Endothelial cell of umbilical vein (primary cell): Measurements from ENCODE around the gene IL12A.

ENCODE experiments used
- EZH2 ChIP-seq: IDR thresholded peaks from 2 replicates; pipeline ENCODE4 v1.6.1; 2012; ENCODE audit warnings: borderline replicate concordance, low read depth, mild to moderate bottlenecking, moderate library complexity, low read length, inconsistent platforms; ENCODE audit not compliant: severe bottlenecking
- FOS ChIP-seq: IDR thresholded peaks from 2 replicates; pipeline ENCODE4 v1.6.1; 2011; ENCODE audit warnings: mild to moderate bottlenecking, low read length, moderate library complexity, borderline replicate concordance; ENCODE audit not compliant: insufficient read depth
- GATA2 ChIP-seq: IDR thresholded peaks from 2 replicates; pipeline ENCODE4 v1.7.0; 2011; ENCODE audit warnings: low read depth, mild to moderate bottlenecking, moderate library complexity, mixed read lengths, low read length; ENCODE audit not compliant: insufficient read length, insufficient read depth
- JUN ChIP-seq: IDR thresholded peaks from 2 replicates; pipeline ENCODE4 v1.6.1; 2011; ENCODE audit warnings: borderline replicate concordance, low read depth; ENCODE audit not compliant: insufficient read length, insufficient read depth
- POLR2A ChIP-seq: IDR thresholded peaks from 2 replicates; pipeline ENCODE4 v1.6.1; 2012; ENCODE audit warnings: low read depth, mild to moderate bottlenecking, control low read depth, low read length
- POLR2AphosphoS5 ChIP-seq: IDR thresholded peaks from 2 replicates; pipeline ENCODE4 v1.6.1; 2012; ENCODE audit warnings: low read depth, mild to moderate bottlenecking, control low read depth, low read length, moderate library complexity; ENCODE audit not compliant: insufficient read depth
- TF ChIP-seq, protein P1 (sequence below), 2 donors: IDR thresholded peaks; 1 replicate in 1 of 2; 2 replicates in 1 of 2; pipeline ENCODE4 v1.5.1; 2011; ENCODE audit warnings: low read length in 2 of 2, mild to moderate bottlenecking in 2 of 2, moderate library complexity in 2 of 2, control low read depth in 1 of 2, inconsistent platforms in 1 of 2, low read depth in 1 of 2; ENCODE audit not compliant: insufficient read depth in 1 of 2; ENCODE audit errors: extremely low read depth in 1 of 2
- TF ChIP-seq, protein P2 (sequence below): IDR thresholded peaks from 2 replicates; pipeline ENCODE4 v1.6.1; 2011; ENCODE audit not compliant: insufficient read depth, insufficient read length

DNA sequence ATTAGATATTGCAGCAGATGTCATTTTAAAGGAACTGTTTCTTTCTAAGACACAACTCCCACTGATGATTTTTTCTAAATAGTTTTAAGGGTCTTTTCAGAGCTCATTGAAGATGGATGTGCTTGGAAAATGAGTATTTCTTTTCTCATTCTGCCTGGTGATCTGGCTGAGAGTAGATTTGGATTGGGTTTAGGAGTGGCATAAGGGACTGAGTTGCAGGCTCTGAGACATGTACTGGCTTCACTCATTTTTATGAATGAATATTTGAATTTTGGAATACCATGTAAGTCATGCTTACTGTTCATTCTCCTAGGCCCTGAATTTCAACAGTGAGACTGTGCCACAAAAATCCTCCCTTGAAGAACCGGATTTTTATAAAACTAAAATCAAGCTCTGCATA, 6.5 kb downstream of the IL12A start:
- TF ChIP-seq, protein P1, sequence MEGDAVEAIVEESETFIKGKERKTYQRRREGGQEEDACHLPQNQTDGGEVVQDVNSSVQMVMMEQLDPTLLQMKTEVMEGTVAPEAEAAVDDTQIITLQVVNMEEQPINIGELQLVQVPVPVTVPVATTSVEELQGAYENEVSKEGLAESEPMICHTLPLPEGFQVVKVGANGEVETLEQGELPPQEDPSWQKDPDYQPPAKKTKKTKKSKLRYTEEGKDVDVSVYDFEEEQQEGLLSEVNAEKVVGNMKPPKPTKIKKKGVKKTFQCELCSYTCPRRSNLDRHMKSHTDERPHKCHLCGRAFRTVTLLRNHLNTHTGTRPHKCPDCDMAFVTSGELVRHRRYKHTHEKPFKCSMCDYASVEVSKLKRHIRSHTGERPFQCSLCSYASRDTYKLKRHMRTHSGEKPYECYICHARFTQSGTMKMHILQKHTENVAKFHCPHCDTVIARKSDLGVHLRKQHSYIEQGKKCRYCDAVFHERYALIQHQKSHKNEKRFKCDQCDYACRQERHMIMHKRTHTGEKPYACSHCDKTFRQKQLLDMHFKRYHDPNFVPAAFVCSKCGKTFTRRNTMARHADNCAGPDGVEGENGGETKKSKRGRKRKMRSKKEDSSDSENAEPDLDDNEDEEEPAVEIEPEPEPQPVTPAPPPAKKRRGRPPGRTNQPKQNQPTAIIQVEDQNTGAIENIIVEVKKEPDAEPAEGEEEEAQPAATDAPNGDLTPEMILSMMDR (IDR thresholded peaks at IDR 0.05; ENCODE audit: extremely low read depth in 1 of 2, insufficient read depth in 1 of 2, low read depth in 1 of 2, low read length in 2 of 2), result no peak
- TF ChIP-seq EZH2 (no peak), POLR2A (no peak), JUN (no peak), FOS (no peak), POLR2AphosphoS5 (no peak), GATA2 (no peak)
- TF ChIP-seq, protein P2, sequence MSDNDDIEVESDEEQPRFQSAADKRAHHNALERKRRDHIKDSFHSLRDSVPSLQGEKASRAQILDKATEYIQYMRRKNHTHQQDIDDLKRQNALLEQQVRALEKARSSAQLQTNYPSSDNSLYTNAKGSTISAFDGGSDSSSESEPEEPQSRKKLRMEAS, result no peak
